Activated CD8-positive, alpha-beta T cell treated with anti-CD3 and anti-CD28 coated beads, Interleukin-2, amount 10 ng/mL, durations not matched to agents 7 days and 5 days (primary cell): ENCODE data around the gene HDAC4. TPM values are rescaled to one million over a fixed set of nuclear protein-coding genes. Genes with fewer than 3 reads are reported as not detected.

Source experiments
- ATAC-seq: fragments of 150-1000 bp; cut with Tn5 transposase; one replicate; pipeline ENCODE4 v1.10.0; 2021; ENCODE audit warnings: moderate library complexity
- CTCF ChIA-PET: fragments of 350-600 bp; sonication (Branson Sonifier 250); formaldehyde crosslinking; loops from one replicate; lab custom pipeline; 2021; ENCODE audit warnings: antibody characterized with exemption; lab: Charles Lee
- POLR2A ChIA-PET: fragments of 350-600 bp; sonication (Branson Sonifier 250); formaldehyde crosslinking; loops from one replicate; lab custom pipeline; 2021; ENCODE audit warnings: antibody characterized with exemption; lab: Charles Lee
- DNase-seq: peaks from one replicate; pipeline ENCODE4 v3.0.0-alpha.2; 2020
- H3K27ac Mint-ChIP-seq: one replicate; pipeline ENCODE4 v1.8.0; 2021; ENCODE audit warnings: mild to moderate bottlenecking, mixed read lengths
- H3K27me3 Mint-ChIP-seq: one replicate; pipeline ENCODE4 v1.8.0; 2021; ENCODE audit warnings: low read depth, mixed read lengths
- H3K36me3 Mint-ChIP-seq: one replicate; pipeline ENCODE4 v1.8.0; 2021; ENCODE audit warnings: low read depth, mixed read lengths
- H3K4me1 Mint-ChIP-seq: one replicate; pipeline ENCODE4 v1.8.0; 2021; ENCODE audit warnings: low read depth, mixed read lengths
- H3K4me3 Mint-ChIP-seq: one replicate; pipeline ENCODE4 v1.8.0; 2021; ENCODE audit warnings: mild to moderate bottlenecking, mixed read lengths
- H3K9me3 Mint-ChIP-seq: one replicate; pipeline ENCODE4 v1.8.0; 2022; ENCODE audit warnings: mixed read lengths; ENCODE audit not compliant: insufficient read depth
- total RNA-seq, 2 experiments: library from RNA; stranded (reverse); gene quantifications; one replicate each; pipeline ENCODE4 v1.2.3, GENCODE V29; 2021

The HDAC4 gene
- total RNA-seq, 2 experiments from 2014 or later, result 50.7 to 58.8 TPM

GRCh38 chr2:239136762-239137161 lies 264.1 kb downstream of the HDAC4 start:
- ChIA-PET POLR2A (no interaction called here), CTCF (no interaction called here)
- H3K27me3 Mint-ChIP-seq, result no peaks in the 10 kb centered on the region
- no peak overlapping the region for H3K27ac Mint-ChIP-seq
- H3K4me3 Mint-ChIP-seq, result no peak overlapping the region
- DNase-seq (no peak), ATAC-seq (no peak)
- H3K9me3 Mint-ChIP-seq, result no peaks in the 10 kb centered on the region
- peaks cover 11% of the 10 kb centered on the region for H3K4me1 Mint-ChIP-seq
- peaks cover 48% of the 10 kb centered on the region for H3K36me3 Mint-ChIP-seq

- Mint-ChIP-seq H3K4me1 (peaks cover 11% of the 10 kb centered on the region), H3K36me3 (peaks cover 44% of the 10 kb centered on the region), H3K9me3 (no peaks in the 10 kb centered on the region), H3K27ac (no peak overlapping the region), H3K4me3 (no peak overlapping the region), H3K27me3 (no peaks in the 10 kb centered on the region)
- ATAC-seq, result no peak
- no peak for DNase-seq
- ChIA-PET POLR2A (no interaction called here), CTCF (no interaction called here)
Measured at GRCh38 chr2:239136203-239136602, 264.6 kb downstream of the HDAC4 start.

- H3K27ac Mint-ChIP-seq, result no peak overlapping the region
- ATAC-seq (no peak), DNase-seq (no peak)
- no peaks in the 10 kb centered on the region for H3K9me3 Mint-ChIP-seq
- H3K4me3 Mint-ChIP-seq, result no peak overlapping the region
- peaks cover 11% of the 10 kb centered on the region for H3K4me1 Mint-ChIP-seq
- CTCF ChIA-PET, result no interaction called here
- peaks cover 44% of the 10 kb centered on the region for H3K36me3 Mint-ChIP-seq
- POLR2A ChIA-PET, result no interaction called here
- no peaks in the 10 kb centered on the region for H3K27me3 Mint-ChIP-seq
Measured at GRCh38 chr2:239135531-239135930, 265.3 kb downstream of the HDAC4 start.

GRCh38 chr2:239133945-239134570 lies 266.8 kb downstream of the HDAC4 start:
- no peak overlapping the region for H3K4me3 Mint-ChIP-seq
- ATAC-seq, result no peak
- peaks cover 11% of the 10 kb centered on the region for H3K4me1 Mint-ChIP-seq
- H3K36me3 Mint-ChIP-seq, result peaks cover 38% of the 10 kb centered on the region
- no peaks in the 10 kb centered on the region for H3K9me3 Mint-ChIP-seq
- ChIA-PET POLR2A (no interaction called here), CTCF (no interaction called here)
- DNase-seq, result no peak
- no peak overlapping the region for H3K27ac Mint-ChIP-seq
- H3K27me3 Mint-ChIP-seq, result no peaks in the 10 kb centered on the region

DNA sequence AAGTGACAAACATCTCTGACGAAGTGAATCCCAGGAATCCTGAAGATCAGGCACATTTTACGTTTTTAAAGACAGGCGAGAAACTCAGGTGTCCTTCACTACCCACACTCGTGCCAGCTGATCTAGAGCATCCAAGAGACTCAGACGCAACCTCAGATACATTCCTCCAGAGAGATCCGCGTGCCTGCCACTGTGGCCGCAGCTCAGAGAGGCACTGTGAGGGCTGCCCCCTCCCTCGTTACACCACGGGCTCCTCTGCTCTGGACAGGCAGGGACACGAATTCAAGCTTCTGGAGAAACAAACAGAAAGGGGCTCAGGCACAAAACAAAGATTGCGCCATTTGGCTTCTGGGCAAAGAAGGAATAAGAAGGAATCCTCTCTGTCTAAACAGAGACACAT lies 268.0 kb downstream of the HDAC4 start:
- no peak overlapping the region for H3K27ac Mint-ChIP-seq
- H3K9me3 Mint-ChIP-seq, result no peaks in the 10 kb centered on the region
- H3K27me3 Mint-ChIP-seq, result no peaks in the 10 kb centered on the region
- DNase-seq, result no peak
- no peak overlapping the region for H3K4me3 Mint-ChIP-seq
- ChIA-PET CTCF (no interaction called here), POLR2A (no interaction called here)
- H3K4me1 Mint-ChIP-seq, result peaks cover 2% of the 10 kb centered on the region
- no peak for ATAC-seq
- H3K36me3 Mint-ChIP-seq, result peaks cover 30% of the 10 kb centered on the region

GRCh38 chr2:239132156-239132709 lies 268.6 kb downstream of the HDAC4 start:
- Mint-ChIP-seq H3K27ac (no peak overlapping the region), H3K27me3 (no peaks in the 10 kb centered on the region), H3K9me3 (no peaks in the 10 kb centered on the region), H3K4me1 (no peaks in the 10 kb centered on the region), H3K4me3 (no peak overlapping the region), H3K36me3 (peaks cover 32% of the 10 kb centered on the region)
- POLR2A ChIA-PET, result no interaction called here
- ATAC-seq (no peak), DNase-seq (no peak)
- CTCF ChIA-PET, result no interaction called here

GRCh38 chr2:239131521-239131920 lies 269.3 kb downstream of the HDAC4 start:
- DNase-seq (no peak), ATAC-seq (no peak)
- ChIA-PET POLR2A (no interaction called here), CTCF (no interaction called here)
- Mint-ChIP-seq H3K4me3 (no peak overlapping the region), H3K9me3 (no peaks in the 10 kb centered on the region), H3K27ac (no peak overlapping the region), H3K4me1 (no peaks in the 10 kb centered on the region), H3K36me3 (peaks cover 29% of the 10 kb centered on the region), H3K27me3 (no peaks in the 10 kb centered on the region)

GRCh38 chr2:239130786-239131325 lies 270.0 kb downstream of the HDAC4 start:
- Mint-ChIP-seq H3K4me3 (no peak overlapping the region), H3K9me3 (no peaks in the 10 kb centered on the region), H3K27me3 (no peaks in the 10 kb centered on the region), H3K36me3 (peaks cover 25% of the 10 kb centered on the region), H3K4me1 (no peaks in the 10 kb centered on the region), H3K27ac (no peak overlapping the region)
- POLR2A ChIA-PET, result no interaction called here
- ATAC-seq, result no peak
- DNase-seq, result no peak
- CTCF ChIA-PET, result no interaction called here

DNA sequence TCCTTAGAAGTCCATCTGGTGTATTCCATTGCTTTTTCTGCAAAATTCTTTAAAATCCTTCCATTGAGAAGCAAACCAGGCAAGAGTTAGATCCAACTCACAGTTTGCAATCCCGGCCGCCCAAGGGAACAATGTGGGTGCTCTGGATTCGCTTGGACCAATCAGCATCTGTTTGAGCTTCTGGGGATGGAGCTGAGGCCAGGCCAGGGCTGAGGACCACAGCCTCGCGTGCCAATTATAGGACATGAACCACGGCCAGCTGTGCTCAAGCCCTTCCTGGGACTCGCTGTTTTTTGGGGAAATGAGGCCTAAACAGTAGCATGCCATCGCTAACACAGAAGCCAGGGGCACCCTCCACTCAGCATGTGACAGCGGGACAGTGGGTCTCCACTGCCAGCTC lies 270.8 kb downstream of the HDAC4 start:
- no peak for ATAC-seq
- DNase-seq, result no peak
- Mint-ChIP-seq H3K4me3 (no peak overlapping the region), H3K9me3 (no peaks in the 10 kb centered on the region), H3K4me1 (no peaks in the 10 kb centered on the region), H3K27ac (no peak overlapping the region), H3K36me3 (peaks cover 33% of the 10 kb centered on the region), H3K27me3 (no peaks in the 10 kb centered on the region)
- ChIA-PET POLR2A (no interaction called here), CTCF (interaction anchor here (2.0 kb wide), 1 partner anchor 14 kb away, joined by 5 read pairs; no protein-coding TSS in a partner anchor)

DNA sequence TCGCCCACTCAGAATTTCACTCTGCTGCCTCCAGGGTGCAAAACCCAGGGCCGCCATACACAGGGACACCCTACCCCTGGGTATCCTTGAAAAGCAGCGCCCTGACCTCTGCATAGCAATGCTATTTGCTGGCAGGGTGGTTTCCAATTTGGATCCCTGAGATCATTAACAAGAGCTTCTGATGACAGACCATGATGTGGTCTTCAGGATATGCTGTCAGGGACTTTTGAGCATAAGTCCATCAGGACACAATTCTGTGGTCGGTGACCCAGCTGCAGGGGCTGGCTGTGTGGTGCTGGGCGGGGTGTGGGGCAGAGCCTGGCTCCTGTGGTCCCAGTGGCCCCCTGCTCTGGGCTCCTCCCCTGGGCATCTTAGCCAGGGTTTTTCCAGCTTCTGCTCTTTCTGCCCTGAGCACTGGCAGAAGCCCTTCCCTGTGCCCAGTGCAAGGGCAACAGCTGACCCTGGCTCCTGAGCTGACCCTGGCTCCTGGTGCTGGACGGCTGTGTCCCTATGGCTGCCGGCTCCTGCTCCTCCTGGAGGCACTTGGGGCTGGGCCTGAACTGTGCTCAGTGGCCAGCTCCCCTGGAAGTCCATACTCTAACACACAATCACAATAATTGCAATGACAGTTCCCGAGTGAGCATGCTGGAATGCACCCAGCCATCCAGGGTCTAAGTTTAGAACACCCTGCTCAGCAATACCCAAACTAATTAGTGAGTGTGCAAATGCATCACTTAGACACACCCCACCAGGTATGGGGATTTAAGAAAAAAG lies 271.5 kb downstream of the HDAC4 start:
- Mint-ChIP-seq H3K27me3 (no peaks in the 10 kb centered on the region), H3K4me1 (no peaks in the 10 kb centered on the region), H3K36me3 (peaks cover 34% of the 10 kb centered on the region), H3K27ac (no peak overlapping the region), H3K9me3 (no peaks in the 10 kb centered on the region), H3K4me3 (no peak overlapping the region)
- DNase-seq, result no peak
- ChIA-PET CTCF (interaction anchor here (2.0 kb wide), 1 partner anchor 15 kb away, joined by 5 read pairs; no protein-coding TSS in a partner anchor), POLR2A (no interaction called here)
- no peak for ATAC-seq

DNA sequence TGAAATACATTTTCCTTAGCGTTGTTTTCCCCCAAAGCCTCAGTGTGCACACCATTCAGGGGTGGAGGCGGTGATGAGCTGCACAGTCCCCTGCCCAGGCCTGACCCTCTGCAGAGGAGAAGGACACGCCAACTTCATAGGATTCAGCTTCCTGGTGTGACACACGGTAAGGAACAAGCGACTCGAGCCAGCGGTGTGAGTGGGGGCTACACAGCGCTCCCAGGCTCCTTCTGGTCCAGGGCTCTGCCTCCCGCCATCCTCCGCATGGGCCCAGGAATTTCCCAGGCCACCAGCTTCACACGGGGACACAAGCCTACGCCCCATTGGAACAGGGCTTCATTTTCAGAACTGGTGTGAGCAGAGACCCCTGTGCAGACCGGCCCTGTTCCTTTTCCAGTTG lies 272.1 kb downstream of the HDAC4 start:
- no peaks in the 10 kb centered on the region for H3K27me3 Mint-ChIP-seq
- peaks cover 31% of the 10 kb centered on the region for H3K36me3 Mint-ChIP-seq
- no peak for ATAC-seq
- ChIA-PET POLR2A (no interaction called here), CTCF (interaction anchor here (2.0 kb wide), 1 partner anchor 15 kb away, joined by 5 read pairs; no protein-coding TSS in a partner anchor)
- H3K9me3 Mint-ChIP-seq, result no peaks in the 10 kb centered on the region
- H3K4me1 Mint-ChIP-seq, result no peaks in the 10 kb centered on the region
- no peak overlapping the region for H3K27ac Mint-ChIP-seq
- DNase-seq, result no peak
- no peak overlapping the region for H3K4me3 Mint-ChIP-seq

- H3K4me3 Mint-ChIP-seq, result no peak overlapping the region
- H3K36me3 Mint-ChIP-seq, result peaks cover 22% of the 10 kb centered on the region
- ATAC-seq, result no peak
- DNase-seq, result no peak
- H3K4me1 Mint-ChIP-seq, result no peaks in the 10 kb centered on the region
- no peak overlapping the region for H3K27ac Mint-ChIP-seq
- H3K9me3 Mint-ChIP-seq, result no peaks in the 10 kb centered on the region
- H3K27me3 Mint-ChIP-seq, result no peaks in the 10 kb centered on the region
- ChIA-PET POLR2A (interaction anchor here (0.6 kb wide), 1 partner anchor 21 kb away, joined by 3 read pairs; no protein-coding TSS in a partner anchor), CTCF (no interaction called here)
Measured at GRCh38 chr2:239127513-239127912, 273.3 kb downstream of the HDAC4 start.
